H9 (cell line): ENCODE results near the gene MMRN2. TPM values are rescaled to one million over a fixed set of nuclear protein-coding genes. Genes with fewer than 3 reads are reported as not detected.
"Not testable (repeated sequence)": the region's sequence is repeated elsewhere in the genome, so short reads cannot be mapped to it uniquely, and the experiment has no call there.

Source experiments
- DNase-seq: peaks from one replicate; pipeline ENCODE4 v3.0.0-alpha.2; 2017
- H2AFZ ChIP-seq: one replicate; pipeline ENCODE4 v1.6.1; 2013; ENCODE audit warnings: mild to moderate bottlenecking, low read length, control low read depth, moderate library complexity
- H2AK5ac ChIP-seq: 2 replicates; pipeline ENCODE4 v1.6.1; 2013; ENCODE audit warnings: low read length, control low read depth, mixed read lengths; ENCODE audit not compliant: insufficient read length
- H2BK120ac ChIP-seq: one replicate; pipeline ENCODE4 v1.6.1; 2013; ENCODE audit warnings: low read depth, mild to moderate bottlenecking, low read length, control low read depth, inconsistent platforms; ENCODE audit not compliant: poor library complexity, severe bottlenecking
- H2BK12ac ChIP-seq: 2 replicates; pipeline ENCODE4 v1.6.1; 2013; ENCODE audit warnings: low read length, control low read depth, mixed read lengths, low read depth; ENCODE audit not compliant: insufficient read length
- H2BK15ac ChIP-seq: 2 replicates; pipeline ENCODE4 v1.6.1; 2013; ENCODE audit warnings: low read depth, low read length, control low read depth
- H2BK20ac ChIP-seq: one replicate; pipeline ENCODE4 v1.6.1; 2013; ENCODE audit warnings: low read depth, mild to moderate bottlenecking, low read length, control low read depth, inconsistent platforms; ENCODE audit not compliant: poor library complexity, severe bottlenecking
- H2BK5ac ChIP-seq: 2 replicates; pipeline ENCODE4 v1.6.1; 2013; ENCODE audit warnings: low read length, control low read depth, mixed read lengths; ENCODE audit not compliant: insufficient read length
- H3K14ac ChIP-seq: 2 replicates; pipeline ENCODE4 v1.6.1; 2013; ENCODE audit warnings: low read length, control low read depth; ENCODE audit not compliant: insufficient read depth
- H3K18ac ChIP-seq: 2 replicates; pipeline ENCODE4 v1.6.1; 2013; ENCODE audit warnings: low read depth, mild to moderate bottlenecking, mixed read lengths, low read length, control low read depth; ENCODE audit not compliant: insufficient read length
- H3K23ac ChIP-seq: 2 replicates; pipeline ENCODE4 v1.6.1; 2013; ENCODE audit warnings: low read length, control low read depth, mixed read lengths, low read depth; ENCODE audit not compliant: insufficient read length
- H3K23me2 ChIP-seq: 2 replicates; pipeline ENCODE4 v1.6.1; 2013; ENCODE audit warnings: low read depth, mild to moderate bottlenecking, mixed read lengths, low read length, control low read depth; ENCODE audit not compliant: insufficient read length, poor library complexity, severe bottlenecking
- H3K27ac ChIP-seq: 2 replicates; pipeline ENCODE4 v1.5.1; 2013; ENCODE audit warnings: low read length, control low read depth, mixed read lengths, low read depth; ENCODE audit not compliant: insufficient read length
- H3K27me3 ChIP-seq: 2 replicates; pipeline ENCODE4 v1.6.1; 2013; ENCODE audit warnings: low read length, control low read depth, inconsistent platforms; ENCODE audit not compliant: insufficient read depth
- H3K4ac ChIP-seq: 2 replicates; pipeline ENCODE4 v1.6.1; 2013; ENCODE audit warnings: low read depth, mild to moderate bottlenecking, control low read depth, inconsistent platforms, low read length, moderate library complexity
- H3K4me1 ChIP-seq: 2 replicates; pipeline ENCODE4 v1.6.1; 2013; ENCODE audit warnings: low read length, control low read depth, inconsistent platforms; ENCODE audit not compliant: insufficient read depth
- H3K4me2 ChIP-seq: 2 replicates; pipeline ENCODE4 v1.6.1; 2013; ENCODE audit warnings: low read length, control low read depth, mixed read lengths; ENCODE audit not compliant: insufficient read length, insufficient read depth
- H3K56ac ChIP-seq: 2 replicates; pipeline ENCODE4 v1.6.1; 2013; ENCODE audit warnings: low read depth, mild to moderate bottlenecking, mixed read lengths, low read length, control low read depth; ENCODE audit not compliant: insufficient read length
- H3K79me1 ChIP-seq: 2 replicates; pipeline ENCODE4 v1.6.1; 2013; ENCODE audit warnings: low read depth, mild to moderate bottlenecking, moderate library complexity, low read length, control low read depth, inconsistent platforms; ENCODE audit not compliant: insufficient read depth, poor library complexity, severe bottlenecking
- H3K79me2 ChIP-seq: 2 replicates; pipeline ENCODE4 v1.6.1; 2013; ENCODE audit warnings: low read length, control low read depth, inconsistent platforms; ENCODE audit not compliant: insufficient read depth
- H3K9ac ChIP-seq: 2 replicates; pipeline ENCODE4 v1.6.1; 2013; ENCODE audit warnings: low read length, control low read depth, mixed read lengths; ENCODE audit not compliant: insufficient read length; ENCODE audit errors: extremely low read depth
- H3K9me3 ChIP-seq: one replicate; pipeline ENCODE4 v1.6.1; 2013; ENCODE audit warnings: low read depth, low read length, inconsistent platforms; ENCODE audit not compliant: control insufficient read depth
- H3T11ph ChIP-seq: one replicate; pipeline ENCODE4 v1.6.1; 2013; ENCODE audit warnings: mild to moderate bottlenecking, low read length, control low read depth, inconsistent platforms
- H4K20me1 ChIP-seq: one replicate; pipeline ENCODE4 v1.6.1; 2013; ENCODE audit not compliant: control insufficient read depth, insufficient read length, insufficient read depth
- H4K5ac ChIP-seq: 2 replicates; pipeline ENCODE4 v1.6.1; 2013; ENCODE audit warnings: low read depth, mild to moderate bottlenecking, mixed read lengths, low read length, control low read depth; ENCODE audit not compliant: insufficient read length
- H4K8ac ChIP-seq: replicated peaks from 2 replicates; pipeline ENCODE4 v1.6.1; 2013; ENCODE audit warnings: low read length, control low read depth, mixed read lengths, low read depth; ENCODE audit not compliant: insufficient read length
- H4K91ac ChIP-seq: 2 replicates; pipeline ENCODE4 v1.6.1; 2013; ENCODE audit warnings: low read depth, mild to moderate bottlenecking, moderate library complexity, mixed read lengths, low read length, control low read depth; ENCODE audit not compliant: insufficient read length
- H3K27ac Mint-ChIP-seq, 3 experiments: 2 replicates in 2 of 3; 3 replicates in 1 of 3; pipeline ENCODE4 v1.8.0; 2020 to 2021; ENCODE audit warnings: mixed read lengths in 3 of 3, mild to moderate bottlenecking in 1 of 3, moderate library complexity in 1 of 3
- H3K27me3 Mint-ChIP-seq: 2 replicates; pipeline ENCODE4 v1.8.0; 2021; ENCODE audit warnings: low read depth, mild to moderate bottlenecking, moderate library complexity, mixed read lengths
- H3K36me3 Mint-ChIP-seq, 3 experiments: 2 replicates in 2 of 3; 3 replicates in 1 of 3; pipeline ENCODE4 v1.8.0; 2020 to 2021; ENCODE audit warnings: low read depth in 3 of 3, mixed read lengths in 3 of 3; ENCODE audit not compliant: insufficient read depth in 1 of 3
- H3K4me1 Mint-ChIP-seq, 2 experiments: 2 replicates each; pipeline ENCODE4 v1.8.0; 2020; ENCODE audit warnings: mixed read lengths in 2 of 2
- H3K4me3 Mint-ChIP-seq, 2 experiments: 2 replicates in 1 of 2; 3 replicates in 1 of 2; pipeline ENCODE4 v1.8.0; 2020 to 2021; ENCODE audit warnings: mild to moderate bottlenecking in 2 of 2, mixed read lengths in 2 of 2, moderate library complexity in 1 of 2
- H3K9me3 Mint-ChIP-seq, 2 experiments: 2 replicates in 1 of 2; 3 replicates in 1 of 2; pipeline ENCODE4 v1.8.0; 2020; ENCODE audit warnings: mild to moderate bottlenecking in 2 of 2, mixed read lengths in 2 of 2, moderate library complexity in 1 of 2
- WGBS: extraction: QIAGEN DNeasy Blood & Tissue Kit; methylation state at CpG from one replicate; pipeline ENCODE4 v1.1.7; 2013; ENCODE audit warnings: missing lambda C conversion rate, low lambda C conversion rate, mixed read lengths; ENCODE audit not compliant: insufficient read length; ENCODE audit errors: extremely low coverage; 5-methylcytosine and 5-hydroxymethylcytosine counted together
- total RNA-seq: library from RNA; stranded (reverse); gene quantifications from 2 replicates; pipeline ENCODE4 v1.2.1, GENCODE V29; 2021
- TF ChIP-seq, protein P1 (sequence below): fragments of 200-600 bp; sonication (generic); conservative IDR thresholded peaks from 3 replicates; pipeline ENCODE4 v1.8.0; 2021; ENCODE audit warnings: antibody characterized with exemption, mild to moderate bottlenecking

The MMRN2 gene
- total RNA-seq, 1 experiment from 2014 or later = 1.0 TPM

DNA sequence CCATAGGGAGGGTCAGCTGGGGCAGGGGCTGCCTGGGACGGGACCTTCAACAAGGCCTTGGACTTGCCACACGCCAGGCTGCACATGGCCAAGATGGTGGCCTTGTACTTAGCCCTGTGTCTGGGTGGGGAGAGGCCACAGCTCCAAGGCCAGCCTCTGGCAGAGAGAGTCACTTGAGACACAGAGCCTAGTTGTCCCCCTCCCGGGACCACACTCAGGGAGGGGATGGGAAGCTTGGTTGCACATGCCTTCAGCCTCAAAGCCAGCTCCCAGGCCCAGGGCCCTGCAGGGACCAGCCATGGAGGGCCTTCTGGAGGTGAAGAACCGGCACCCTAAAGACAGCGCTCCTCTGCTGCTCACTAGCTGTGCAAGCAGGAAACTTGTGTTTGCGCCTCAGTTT lies 16.7 kb downstream of the MMRN2 start:
- Histone ChIP-seq H3K27ac (no peak overlapping the region), H3K79me1 (no peaks in the 10 kb centered on the region)
- WGBS = no CpG with 5 or more reads among the region's 6 CpGs

DNA sequence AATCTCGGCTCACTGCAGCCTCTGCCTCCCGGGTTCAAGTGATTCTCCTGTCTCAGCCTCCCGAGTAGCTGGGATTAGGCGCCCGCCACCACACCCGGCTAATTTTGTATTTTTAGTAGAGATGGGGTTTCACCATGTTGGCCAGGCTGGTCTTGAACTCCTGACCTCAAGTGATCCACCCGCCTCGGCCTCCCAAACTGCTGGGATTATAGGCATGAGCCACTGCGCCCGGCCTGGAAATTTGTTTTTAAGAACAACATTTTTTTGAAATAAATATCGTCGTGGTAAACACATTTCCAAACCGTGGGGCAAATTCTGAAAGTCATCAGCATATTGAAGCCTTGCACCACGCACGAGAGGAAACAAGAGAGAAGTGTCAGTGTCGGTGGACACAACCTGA lies 17.3 kb downstream of the MMRN2 start:
- H3K4me1 ChIP-seq, H3K18ac ChIP-seq, H2BK5ac ChIP-seq, H4K8ac ChIP-seq, H2BK120ac ChIP-seq, H3K9me3 Mint-ChIP-seq, H3K27me3 ChIP-seq, H3K36me3 Mint-ChIP-seq, H3K56ac ChIP-seq, H3K14ac ChIP-seq, H3K4me1 Mint-ChIP-seq, H3K23me2 ChIP-seq, H3K79me2 ChIP-seq, DNase-seq, H3K23ac ChIP-seq, H2AK5ac ChIP-seq, H2BK15ac ChIP-seq, H3T11ph ChIP-seq, H4K20me1 ChIP-seq, H2BK20ac ChIP-seq, H3K4me3 Mint-ChIP-seq, H3K27ac Mint-ChIP-seq, H3K9ac ChIP-seq, H3K27me3 Mint-ChIP-seq, H3K27ac ChIP-seq, H2BK12ac ChIP-seq, H4K5ac ChIP-seq, H4K91ac ChIP-seq, H3K4me2 ChIP-seq, H3K9me3 ChIP-seq, H2AFZ ChIP-seq, H3K4ac ChIP-seq, H3K79me1 ChIP-seq: not testable (repeated sequence)
- no CpG with 5 or more reads among the region's 16 CpGs for WGBS

More for the DNA sequence above, 16.7 kb downstream of the MMRN2 start:
- Histone ChIP-seq H2BK5ac (no peak overlapping the region), H3K27me3 (no peaks in the 10 kb centered on the region), H3K9ac (no peak overlapping the region), H2BK20ac (no peak overlapping the region), H2BK15ac (no peak overlapping the region), H3T11ph (no peak overlapping the region), H2AK5ac (no peak overlapping the region), H3K18ac (no peak overlapping the region), H3K23me2 (no peaks in the 10 kb centered on the region), H3K4ac (no peak overlapping the region), H2AFZ (no peak overlapping the region), H3K23ac (no peak overlapping the region), H3K4me2 (no peak overlapping the region), H4K5ac (no peak overlapping the region), H3K9me3 (no peaks in the 10 kb centered on the region), H3K79me2 (no peaks in the 10 kb centered on the region), H3K56ac (no peak overlapping the region), H2BK120ac (no peak overlapping the region), H2BK12ac (no peak overlapping the region), H4K8ac (no peak overlapping the region), H3K14ac (no peak overlapping the region), H4K91ac (no peak overlapping the region), H4K20me1 (no peaks in the 10 kb centered on the region), H3K4me1 (no peaks in the 10 kb centered on the region)
- Mint-ChIP-seq H3K27ac (no peak overlapping the region), H3K9me3 (no peaks in the 10 kb centered on the region; a peak in 2 of 5 replicates), H3K4me1 (peaks cover 7 to 10% of the 10 kb centered on the region in 2 experiments), H3K4me3 (no peak overlapping the region), H3K27me3 (peaks cover 2% of the 10 kb centered on the region), H3K36me3 (no peaks in the 10 kb centered on the region; a peak in 1 of 7 replicates)
- TF ChIP-seq, protein P1, sequence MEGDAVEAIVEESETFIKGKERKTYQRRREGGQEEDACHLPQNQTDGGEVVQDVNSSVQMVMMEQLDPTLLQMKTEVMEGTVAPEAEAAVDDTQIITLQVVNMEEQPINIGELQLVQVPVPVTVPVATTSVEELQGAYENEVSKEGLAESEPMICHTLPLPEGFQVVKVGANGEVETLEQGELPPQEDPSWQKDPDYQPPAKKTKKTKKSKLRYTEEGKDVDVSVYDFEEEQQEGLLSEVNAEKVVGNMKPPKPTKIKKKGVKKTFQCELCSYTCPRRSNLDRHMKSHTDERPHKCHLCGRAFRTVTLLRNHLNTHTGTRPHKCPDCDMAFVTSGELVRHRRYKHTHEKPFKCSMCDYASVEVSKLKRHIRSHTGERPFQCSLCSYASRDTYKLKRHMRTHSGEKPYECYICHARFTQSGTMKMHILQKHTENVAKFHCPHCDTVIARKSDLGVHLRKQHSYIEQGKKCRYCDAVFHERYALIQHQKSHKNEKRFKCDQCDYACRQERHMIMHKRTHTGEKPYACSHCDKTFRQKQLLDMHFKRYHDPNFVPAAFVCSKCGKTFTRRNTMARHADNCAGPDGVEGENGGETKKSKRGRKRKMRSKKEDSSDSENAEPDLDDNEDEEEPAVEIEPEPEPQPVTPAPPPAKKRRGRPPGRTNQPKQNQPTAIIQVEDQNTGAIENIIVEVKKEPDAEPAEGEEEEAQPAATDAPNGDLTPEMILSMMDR = no peak
- no peak for DNase-seq
